GM12891 (cell line): ENCODE measurements around the gene IGSF8.

ENCODE experiments used
- POLR2A ChIP-seq: IDR thresholded peaks from 2 replicates; pipeline ENCODE4 v1.6.1; 2011; ENCODE audit warnings: low read depth, low read length, control low read depth
- SPI1 ChIP-seq: IDR thresholded peaks from 2 replicates; pipeline ENCODE4 v1.6.1; 2011; ENCODE audit warnings: low read depth, low read length, control low read depth
- TAF1 ChIP-seq: IDR thresholded peaks from 2 replicates; pipeline ENCODE4 v1.6.1; 2011; ENCODE audit warnings: low read depth, low read length, control low read depth

- no peak for TF ChIP-seq SPI1
- TF ChIP-seq POLR2A: no peak
- TF ChIP-seq TAF1: no peak
Observed at GRCh38 chr1:160144921-160145320, 46.5 kb upstream of the IGSF8 start.
